CD4-positive, alpha-beta T cell treated with Interferon alpha-2 for 1 hour (primary cell): Measurements from ENCODE around the gene PRKAB1.
A peak's percentile ranks its signal among the peaks of the same experiment; 100 is the strongest.
"Not testable (repeated sequence)": the region's sequence is repeated elsewhere in the genome, so short reads cannot be mapped to it uniquely, and the experiment has no call there.

Source experiments
- DNase-seq, 2 donors: peaks; one replicate each; pipeline ENCODE4 v3.0.0-alpha.2; 2020 to 2022

The PRKAB1 gene

DNA sequence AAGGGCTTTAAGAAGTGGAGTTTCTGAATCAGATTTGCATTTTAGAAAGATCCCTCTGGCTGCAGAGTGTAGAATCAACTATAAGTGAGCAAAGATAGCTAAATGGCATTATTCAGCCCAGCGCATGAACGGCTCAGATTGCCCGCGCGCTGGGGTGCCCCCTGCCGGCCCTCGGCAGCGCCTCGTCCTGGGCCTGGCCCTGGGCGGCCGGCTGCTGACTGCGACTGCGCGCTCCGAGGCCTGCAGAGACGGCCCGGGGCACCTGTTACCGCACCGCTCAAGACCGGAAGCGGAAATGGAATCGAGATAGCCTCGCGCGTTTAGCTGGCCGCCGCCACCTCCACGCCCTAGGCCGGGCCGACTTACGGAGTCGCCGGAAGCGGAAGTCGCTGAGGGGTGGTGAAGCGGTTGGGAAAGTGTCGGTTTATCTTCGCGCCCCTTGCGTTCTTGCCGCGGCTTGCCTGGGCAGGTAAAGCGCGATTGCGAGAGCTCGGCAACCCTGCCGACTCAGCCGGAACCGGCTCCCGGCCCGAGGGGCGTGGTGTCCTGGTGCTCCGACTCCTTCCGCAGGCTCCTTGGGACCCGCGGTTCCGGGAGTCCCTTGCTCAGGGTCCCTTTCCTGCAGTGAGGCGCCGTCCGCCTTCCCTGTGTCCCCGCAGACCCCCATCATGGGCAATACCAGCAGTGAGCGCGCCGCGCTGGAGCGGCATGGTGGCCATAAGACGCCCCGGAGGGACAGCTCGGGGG lies at the start of gene PRKAB1:
PRKAB1 (plus strand) TSS at position 557 of the 747 bp plus-strand sequence; CDS start at position 669, 112 bp downstream.
- peak; percentile 97 to 98 for DNase-seq

DNA sequence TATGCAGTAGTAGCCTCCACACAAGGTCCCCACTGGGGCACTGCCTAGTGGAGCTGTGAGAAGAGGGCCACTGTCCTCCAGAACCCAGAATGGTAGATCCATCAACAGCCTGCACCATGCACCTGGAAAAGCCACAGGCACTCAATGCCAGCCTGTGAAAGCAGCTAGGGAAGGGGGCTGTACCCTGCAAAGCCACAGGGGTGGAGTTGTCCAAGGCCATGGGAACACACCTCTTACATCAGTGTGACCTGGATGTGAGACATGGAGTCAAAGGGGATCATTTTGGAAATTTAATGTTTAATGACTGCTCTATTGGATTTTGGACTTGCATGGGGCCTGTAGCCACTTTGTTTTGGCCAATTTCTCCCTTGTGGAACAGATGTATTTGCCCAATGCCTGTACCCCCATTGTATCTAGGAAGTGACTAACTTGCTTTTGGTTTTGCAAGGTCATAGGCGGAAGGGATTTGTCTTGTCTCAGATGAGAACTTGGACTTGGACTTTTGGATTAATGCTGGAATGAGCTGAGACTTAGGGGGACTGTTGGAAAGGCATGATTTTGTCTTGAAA lies 49.5 kb upstream of the PRKAB1 start:
- not testable (repeated sequence) for DNase-seq

DNA sequence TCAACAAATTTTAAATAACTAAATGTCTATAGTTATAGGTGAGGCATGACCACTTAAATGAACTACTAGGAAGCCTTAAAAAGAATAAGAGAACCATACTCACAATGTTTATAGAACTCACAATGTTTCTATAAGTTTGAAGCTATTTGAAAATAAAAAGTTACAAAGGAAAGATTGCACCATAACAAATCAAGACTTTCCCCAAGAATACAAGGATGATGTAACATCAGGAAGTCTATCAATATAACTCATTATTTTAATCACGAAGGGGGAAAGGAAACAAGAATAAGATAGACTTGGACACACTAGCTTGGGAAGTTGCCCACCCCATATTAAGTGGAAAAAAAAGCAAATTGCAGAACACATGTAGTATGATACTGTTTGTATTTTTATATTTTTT lies 47.4 kb upstream of the PRKAB1 start:
- no peak for DNase-seq

DNA sequence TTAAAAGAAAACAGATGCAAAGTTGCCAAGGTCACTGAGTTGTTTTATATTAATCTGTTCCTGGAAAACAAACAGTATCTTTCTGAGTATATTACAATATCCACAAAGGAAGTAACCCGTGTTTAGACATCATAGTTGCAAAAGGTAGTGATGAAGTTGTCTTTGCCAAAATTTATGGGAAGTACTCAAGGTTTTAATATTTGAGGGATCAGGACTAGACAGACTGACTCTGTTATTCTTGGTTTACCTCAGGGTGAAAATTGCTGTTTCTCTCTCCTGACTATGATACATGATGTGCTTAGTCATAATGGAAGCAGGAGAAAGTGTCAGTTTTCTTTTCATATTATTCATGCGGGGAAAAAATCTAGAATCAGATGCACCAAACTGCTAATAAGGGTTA lies 46.1 kb upstream of the PRKAB1 start:
- DNase-seq: no peak

GRCh38 chr12:119624966-119625365 lies 43.0 kb upstream of the PRKAB1 start:
- no peak for DNase-seq

DNA sequence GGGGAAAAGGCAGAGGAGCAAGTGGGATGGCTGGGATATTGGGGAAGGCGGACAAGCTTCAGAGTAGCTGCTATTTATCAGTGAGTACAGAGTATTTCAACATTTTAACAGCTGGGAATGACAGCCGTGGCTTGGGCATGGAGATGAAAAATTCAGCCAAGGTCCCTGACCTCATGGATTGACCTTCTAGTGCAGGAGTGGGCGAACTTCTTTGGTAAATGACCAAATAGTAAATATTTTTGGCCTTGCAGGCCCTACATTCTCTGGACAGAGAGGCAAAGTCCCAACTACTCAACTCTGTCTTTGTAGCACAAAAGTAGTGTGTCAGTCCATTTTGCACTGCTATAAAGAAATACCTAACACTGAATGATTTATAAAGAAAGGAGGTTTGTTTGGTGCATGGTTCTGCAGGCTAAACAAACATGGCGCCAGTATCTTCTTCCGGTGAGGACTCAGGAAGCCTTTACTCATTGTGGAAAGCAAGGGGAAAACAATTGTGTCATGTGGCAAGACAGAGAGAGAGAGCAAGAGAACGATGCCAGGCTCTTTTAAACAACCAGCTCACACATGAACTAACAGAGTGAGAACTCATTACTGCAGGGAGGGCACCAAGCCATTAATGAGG lies 40.8 kb upstream of the PRKAB1 start:
- DNase-seq: no peak

DNA sequence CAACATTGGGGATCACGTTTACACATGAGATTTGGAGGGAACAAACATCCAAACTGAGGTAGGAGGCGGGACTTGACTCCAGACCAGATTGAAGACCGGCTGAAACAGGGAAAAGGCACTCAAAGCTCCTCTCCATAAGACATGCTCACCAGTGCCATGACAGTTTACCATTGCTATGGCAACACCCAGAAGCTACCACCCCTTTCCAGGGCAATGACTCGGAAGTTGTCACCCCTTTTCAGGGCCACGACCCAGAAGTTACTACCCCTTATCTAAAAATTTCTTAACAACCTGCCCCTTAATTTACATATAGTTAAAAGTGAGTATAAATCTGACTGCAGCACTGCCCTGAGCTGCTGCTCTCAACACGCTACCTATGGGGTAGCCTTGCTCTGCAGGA lies 40.2 kb upstream of the PRKAB1 start:
- no peak for DNase-seq

- DNase-seq: no peak
Observed at GRCh38 chr12:119630223-119630780, 37.6 kb upstream of the PRKAB1 start.

DNA sequence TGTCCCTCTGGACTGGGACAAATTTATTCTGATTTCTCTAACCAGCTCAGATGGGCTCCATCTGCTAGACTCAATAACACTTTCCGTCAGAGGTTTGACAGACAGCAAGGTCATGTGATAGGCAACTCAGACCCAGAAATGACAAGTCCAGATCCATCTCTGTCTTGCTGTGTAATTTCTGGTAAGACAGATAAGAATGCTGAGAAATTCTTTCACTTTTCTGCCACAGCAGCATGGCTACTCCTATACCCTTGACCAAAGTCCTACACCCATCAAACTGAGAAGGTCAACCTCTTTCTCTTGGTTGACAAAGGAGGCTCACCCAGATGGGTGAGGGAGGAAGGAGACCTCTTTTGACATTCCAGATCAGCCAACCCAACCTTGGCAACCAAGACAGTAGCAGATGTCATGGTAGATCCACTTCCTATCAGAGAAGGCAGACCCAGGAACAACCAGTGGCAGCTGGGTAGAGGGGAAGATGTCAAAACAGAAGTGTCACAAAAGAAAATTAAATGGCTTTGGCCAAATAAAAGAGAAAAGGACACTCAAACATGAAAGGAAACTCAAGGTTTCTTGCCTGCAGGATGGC lies 36.9 kb upstream of the PRKAB1 start:
- no peak for DNase-seq

- no peak for DNase-seq
Observed at GRCh38 chr12:119631930-119632678, 35.8 kb upstream of the PRKAB1 start.

- no peak for DNase-seq
Observed at GRCh38 chr12:119634743-119635142, 33.2 kb upstream of the PRKAB1 start.

GRCh38 chr12:119642986-119643385 lies 24.9 kb upstream of the PRKAB1 start:
- DNase-seq: no peak

GRCh38 chr12:119644930-119645329 lies 23.0 kb upstream of the PRKAB1 start:
- no peak for DNase-seq

GRCh38 chr12:119645535-119646059 lies 22.3 kb upstream of the PRKAB1 start:
- DNase-seq: no peak

GRCh38 chr12:119649202-119649808 lies 18.6 kb upstream of the PRKAB1 start:
- DNase-seq: peak in 1 of 2 donors; percentile 34

GRCh38 chr12:119652665-119653064 lies 15.3 kb upstream of the PRKAB1 start:
- DNase-seq: no peak

DNA sequence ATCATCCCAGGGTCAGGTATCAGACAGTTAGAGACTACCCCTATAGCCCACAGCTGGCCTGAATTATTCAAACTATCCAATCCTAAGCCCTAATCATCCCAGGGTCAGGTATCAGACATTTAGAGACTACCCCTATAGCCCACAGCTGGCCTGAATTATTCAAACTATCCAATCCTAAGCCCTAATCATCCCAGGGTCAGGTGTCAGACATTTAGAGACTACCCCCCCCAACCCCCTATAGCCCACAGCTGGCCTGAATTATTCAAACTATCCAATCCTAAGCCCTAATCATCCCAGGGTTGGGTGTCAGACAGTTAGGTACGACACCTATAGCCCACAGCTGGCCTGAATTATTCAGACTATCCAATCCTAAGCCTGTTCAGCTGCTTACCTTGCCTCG lies 10.9 kb upstream of the PRKAB1 start:
- DNase-seq: not testable (repeated sequence)

DNA sequence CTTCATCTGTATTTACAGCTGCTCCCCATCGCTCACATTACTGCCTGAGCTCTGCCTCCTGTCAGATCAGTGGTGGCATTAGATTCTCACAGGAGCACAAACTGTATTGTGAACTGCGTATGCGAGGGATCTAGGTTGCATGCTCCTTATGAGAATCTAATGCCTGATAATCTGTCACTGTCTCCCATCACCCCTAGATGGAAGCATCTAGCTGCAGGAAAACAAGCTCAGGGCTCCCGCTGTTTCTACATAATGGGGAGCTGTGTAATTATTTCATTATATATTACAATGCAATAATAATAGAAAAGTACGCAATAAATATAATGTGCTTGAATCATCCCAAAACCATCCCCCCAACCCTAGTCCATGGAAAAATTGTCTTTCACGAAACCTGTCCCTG lies 9.8 kb upstream of the PRKAB1 start:
- DNase-seq: not testable (repeated sequence)

DNA sequence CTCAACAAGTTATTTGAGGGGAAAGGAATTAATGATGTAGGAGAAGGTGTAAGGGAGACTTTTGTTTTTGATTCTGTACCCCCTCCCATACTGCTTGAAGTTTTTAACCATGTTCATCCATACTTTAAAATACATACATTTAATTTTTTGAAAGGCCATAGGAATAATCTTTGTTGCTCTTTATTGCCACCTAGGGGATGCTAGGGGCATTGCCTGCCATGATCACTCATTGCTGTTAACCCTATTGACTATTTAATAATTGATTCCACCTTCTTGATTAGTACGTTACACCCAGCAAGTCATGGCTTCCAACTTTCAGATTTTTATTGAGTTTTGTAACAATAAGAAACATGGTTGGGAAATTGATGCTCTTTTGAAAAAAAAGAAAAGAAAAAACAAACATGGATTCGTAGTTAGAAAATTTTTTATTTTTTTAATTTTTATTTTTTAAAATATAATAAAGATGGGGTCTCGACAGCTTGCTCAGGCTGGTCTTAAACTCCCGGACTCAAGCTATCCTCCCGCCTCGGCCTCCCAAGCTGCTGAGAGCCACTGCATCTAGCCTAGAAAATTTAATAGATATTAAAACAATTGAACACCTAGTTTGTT lies 8.5 kb upstream of the PRKAB1 start:
- peak; percentile 14 to 67 for DNase-seq

DNA sequence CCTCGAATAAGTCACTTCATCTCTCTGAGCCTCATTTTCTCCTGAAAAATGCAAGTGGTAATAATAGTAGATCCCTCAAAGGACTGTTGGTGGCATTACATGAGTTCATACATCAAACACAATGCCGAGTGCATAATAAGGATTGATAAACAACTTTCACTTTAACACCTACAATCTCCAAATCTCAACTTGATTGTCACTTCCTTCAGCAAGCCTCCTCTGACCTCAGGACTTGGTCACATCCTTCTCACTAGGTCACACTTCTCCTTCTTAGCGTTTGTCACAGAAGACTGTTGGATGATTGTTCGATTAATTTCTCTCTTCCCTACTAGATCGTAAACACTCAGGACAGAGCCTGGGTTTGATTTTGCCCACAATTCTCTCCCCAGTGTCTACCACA lies 7.9 kb upstream of the PRKAB1 start:
- peak in 1 of 2 donors; percentile 22 for DNase-seq

DNA sequence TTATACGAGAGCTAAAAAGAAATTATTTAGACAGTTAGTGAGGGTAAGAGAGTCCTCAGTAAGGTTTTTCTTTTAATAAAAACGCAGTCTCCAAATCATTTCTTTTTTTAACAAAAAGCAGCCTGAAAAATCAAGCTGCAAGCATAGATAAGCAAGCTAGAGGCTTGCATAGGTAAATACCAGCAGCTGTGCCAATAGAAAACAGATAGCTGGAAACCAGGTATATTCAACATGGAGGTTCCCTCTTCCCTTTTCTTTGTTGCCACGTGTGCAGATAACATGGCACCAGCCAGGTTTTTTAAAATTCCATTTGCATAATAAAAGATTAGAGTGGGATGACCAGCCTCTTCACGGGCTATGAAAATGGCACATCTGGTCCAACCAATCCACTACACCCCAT lies 6.1 kb upstream of the PRKAB1 start:
- no peak for DNase-seq

GRCh38 chr12:119664642-119665041 lies 3.3 kb upstream of the PRKAB1 start:
- no peak for DNase-seq
